GM18868 (cell line): ENCODE results near the gene NEURL1.
"Not testable (repeated sequence)": the region's sequence is repeated elsewhere in the genome, so short reads cannot be mapped to it uniquely, and the experiment has no call there.

Source experiments
- ATAC-seq: cut with Tn5 transposase; IDR thresholded peaks from one replicate; pipeline ENCODE4 v1.9.1; 2021; ENCODE audit warnings: mild to moderate bottlenecking, moderate library complexity; ENCODE audit not compliant: unreplicated experiment

Gene NEURL1

DNA sequence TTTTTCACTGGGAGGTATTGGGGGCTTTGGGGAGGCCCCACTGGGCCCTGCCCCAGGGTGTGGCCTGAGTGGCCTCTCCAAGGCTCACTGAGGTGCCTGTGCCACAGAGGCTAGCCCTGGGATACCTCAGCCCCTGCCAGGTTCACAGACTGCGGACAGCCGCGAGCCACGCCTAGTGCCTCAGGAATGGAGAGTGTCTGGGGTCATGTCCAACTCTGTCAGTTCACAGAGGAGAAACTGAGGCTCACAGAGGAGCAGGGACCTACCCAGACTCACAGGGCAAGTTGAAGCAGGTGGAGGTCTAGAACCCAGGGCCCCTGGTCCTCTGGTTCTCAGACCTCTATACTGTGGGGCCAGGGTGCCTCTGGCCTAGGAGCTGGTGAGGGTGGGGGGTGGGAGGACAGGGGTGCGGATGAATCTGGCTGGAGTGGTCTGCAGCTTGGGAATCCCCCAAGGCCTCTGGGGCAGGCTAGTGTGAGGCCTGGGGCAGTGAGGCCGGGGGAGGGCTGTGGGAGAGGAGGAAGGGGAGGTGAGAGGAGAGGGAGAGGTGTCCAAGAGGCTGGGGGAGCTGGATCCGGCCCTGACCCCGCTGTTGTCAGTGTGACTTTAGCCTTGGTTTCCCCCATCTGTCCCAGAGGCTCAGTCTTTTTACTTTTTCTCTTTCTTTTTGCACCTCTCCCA, 20.0 kb downstream of the NEURL1 start:
- ATAC-seq, result no peak

DNA sequence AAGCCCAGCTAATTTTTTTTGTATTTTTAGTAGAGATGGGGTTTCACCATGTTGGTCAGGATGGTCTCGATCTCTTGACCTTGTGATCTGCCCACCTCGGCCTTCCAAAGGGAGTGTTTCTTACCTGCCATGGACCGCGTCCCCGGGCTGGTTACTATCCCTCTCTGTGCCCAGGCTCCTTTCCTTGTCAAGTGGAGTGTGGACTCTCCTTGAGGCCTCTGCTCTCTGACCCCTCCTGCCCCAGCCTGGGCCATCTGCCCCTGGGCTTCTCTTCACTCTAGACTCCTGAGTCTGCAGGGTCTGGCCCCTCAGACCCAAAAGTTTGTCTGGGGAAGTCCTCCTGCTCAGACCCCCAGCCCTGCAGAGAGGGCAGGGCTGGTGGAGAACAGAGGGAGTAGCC, 20.7 kb downstream of the NEURL1 start:
- no peak for ATAC-seq

- ATAC-seq, result no peak
These were observed 24.0 kb downstream of the NEURL1 start for GRCh38 chr10:103517234-103518085.

DNA sequence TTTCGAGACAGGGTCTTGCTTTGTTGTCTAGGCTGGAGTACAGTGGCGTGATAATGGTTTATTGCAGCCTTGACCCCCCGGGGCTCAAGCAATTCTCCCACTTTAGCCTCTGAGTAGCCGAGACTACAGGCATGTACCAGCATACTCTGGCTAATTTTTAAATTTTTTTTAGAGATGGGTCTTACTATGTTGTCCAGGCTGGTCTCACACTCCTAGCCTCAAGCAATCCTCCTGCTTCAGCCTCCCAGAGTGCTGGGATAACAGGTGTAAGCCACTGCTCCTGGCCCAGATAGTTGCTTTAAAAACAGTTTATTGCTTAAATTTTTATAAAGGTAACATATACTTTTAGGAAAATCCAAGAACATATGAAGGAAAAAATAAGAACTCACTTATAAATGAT, 26.3 kb downstream of the NEURL1 start:
- ATAC-seq, result no peak

- ATAC-seq, result not testable (repeated sequence)
These were observed 28.5 kb downstream of the NEURL1 start for GRCh38 chr10:103522006-103522405.

- ATAC-seq, result no peak
These were observed 30.2 kb downstream of the NEURL1 start for GRCh38 chr10:103523683-103524082.

GRCh38 chr10:103525901-103526300, 32.4 kb downstream of the NEURL1 start:
- ATAC-seq, result no peak

GRCh38 chr10:103527476-103527875, 34.0 kb downstream of the NEURL1 start:
- not testable (repeated sequence) for ATAC-seq

DNA sequence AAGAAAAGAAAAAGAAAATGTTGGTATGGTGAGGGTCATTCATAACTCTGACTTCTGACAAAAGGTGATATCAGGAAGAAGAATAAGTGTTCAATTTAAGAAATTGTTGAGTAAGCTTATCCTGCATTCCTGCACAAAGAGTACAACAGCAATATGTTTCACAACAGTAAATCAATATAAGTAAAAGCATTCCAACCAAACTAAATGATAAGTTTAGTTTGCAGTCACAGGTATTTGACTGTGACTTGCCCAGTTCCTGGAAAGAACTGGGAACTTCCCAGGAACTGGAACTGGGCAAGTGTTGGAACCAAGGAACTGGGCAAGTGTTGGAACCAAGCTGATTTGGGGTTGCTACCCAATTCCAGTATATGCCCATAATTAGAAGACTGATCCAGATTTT, 35.0 kb downstream of the NEURL1 start:
- no peak for ATAC-seq

- ATAC-seq, result no peak
These were observed 36.0 kb downstream of the NEURL1 start for GRCh38 chr10:103529539-103529938.

GRCh38 chr10:103533827-103534226, 40.3 kb downstream of the NEURL1 start:
- ATAC-seq, result no peak

- no peak for ATAC-seq
These were observed 41.4 kb downstream of the NEURL1 start for GRCh38 chr10:103534621-103535498.

- no peak for ATAC-seq
These were observed 42.1 kb downstream of the NEURL1 start for GRCh38 chr10:103535595-103535994.

GRCh38 chr10:103539751-103540150, 46.2 kb downstream of the NEURL1 start:
- no peak for ATAC-seq

DNA sequence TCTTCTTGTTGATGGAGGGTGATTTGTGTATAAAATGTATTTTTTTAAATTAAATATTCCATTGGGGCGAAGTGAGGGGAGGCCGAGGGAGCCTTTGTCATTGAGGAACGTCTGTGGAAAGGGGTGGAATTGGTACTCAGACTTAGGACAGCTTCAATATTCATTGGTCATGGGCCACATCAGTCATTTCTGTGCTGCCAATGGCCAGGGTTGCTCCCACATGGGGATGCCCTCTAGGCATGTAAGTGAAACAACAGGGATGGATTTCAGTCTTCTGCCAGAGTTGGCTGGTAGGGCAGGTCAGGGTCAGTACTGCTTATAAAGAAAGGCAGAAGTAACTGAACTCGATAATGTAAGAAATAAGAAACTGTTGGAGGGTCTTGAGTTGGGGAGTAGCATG, 47.2 kb downstream of the NEURL1 start:
- no peak for ATAC-seq

GRCh38 chr10:103541616-103542015, 48.1 kb downstream of the NEURL1 start:
- no peak for ATAC-seq

DNA sequence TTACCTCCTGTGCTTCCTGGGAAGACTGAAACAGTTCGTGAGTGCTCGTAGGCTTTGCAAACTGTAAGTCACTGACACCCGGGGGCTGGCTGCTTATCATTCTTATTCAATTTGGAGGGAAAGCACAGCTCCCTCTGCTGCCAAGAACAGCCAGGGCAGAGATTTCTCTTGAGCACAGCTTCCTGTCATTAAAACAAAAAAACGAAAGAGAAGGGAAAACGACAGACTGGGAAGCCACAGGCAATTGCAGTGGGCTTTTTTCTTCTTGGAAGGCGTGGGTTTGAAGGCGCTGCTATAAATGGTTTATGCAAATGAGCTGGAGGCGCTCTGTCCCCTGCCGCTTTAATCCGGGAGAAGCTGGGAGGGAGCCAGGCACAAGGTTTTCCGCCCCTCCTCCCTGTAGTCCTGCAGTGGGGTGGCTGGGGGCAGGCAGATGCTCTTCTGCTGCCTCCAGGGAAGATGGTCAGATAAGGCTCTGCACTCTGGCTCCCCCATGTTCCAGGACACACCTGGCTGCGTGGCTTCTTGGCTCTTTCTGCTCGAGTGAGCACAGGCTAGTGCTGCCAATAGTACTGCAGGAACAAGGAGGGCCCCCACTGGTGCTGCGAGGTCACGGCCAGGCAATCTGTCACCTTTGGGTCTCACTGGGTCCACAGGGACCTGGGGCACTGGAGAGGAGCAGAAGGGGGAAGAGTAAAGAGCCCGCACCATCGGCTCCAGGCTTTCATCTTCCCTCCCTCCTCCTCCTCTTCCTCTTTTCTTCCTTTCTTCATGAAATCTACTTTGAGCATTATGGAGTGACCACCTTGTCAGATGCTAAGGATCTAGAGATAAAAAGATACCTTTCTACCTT, 49.5 kb downstream of the NEURL1 start:
- no peak for ATAC-seq

GRCh38 chr10:103543617-103544525, 50.4 kb downstream of the NEURL1 start:
- ATAC-seq, result no peak

- no peak for ATAC-seq
These were observed 51.3 kb downstream of the NEURL1 start for GRCh38 chr10:103544657-103545310.
